Activated CD8-positive, alpha-beta memory T cell treated with anti-CD3 and anti-CD28 coated beads, Interleukin-2, amount 50 U/mL, for 4 hours (primary cell): ENCODE measurements around the gene ADGRV1.
"Not testable (repeated sequence)": the region's sequence is repeated elsewhere in the genome, so short reads cannot be mapped to it uniquely, and the experiment has no call there.

ENCODE experiments used
- DNase-seq: peaks from one replicate; pipeline ENCODE4 v3.0.0-alpha.2; 2020

The ADGRV1 gene

GRCh38 chr5:90595766-90596165 lies 37.2 kb downstream of the ADGRV1 start:
- DNase-seq: not testable (repeated sequence)

GRCh38 chr5:90598293-90598692 lies 39.7 kb downstream of the ADGRV1 start:
- no peak for DNase-seq

GRCh38 chr5:90600307-90600706 lies 41.7 kb downstream of the ADGRV1 start:
- not testable (repeated sequence) for DNase-seq

DNA sequence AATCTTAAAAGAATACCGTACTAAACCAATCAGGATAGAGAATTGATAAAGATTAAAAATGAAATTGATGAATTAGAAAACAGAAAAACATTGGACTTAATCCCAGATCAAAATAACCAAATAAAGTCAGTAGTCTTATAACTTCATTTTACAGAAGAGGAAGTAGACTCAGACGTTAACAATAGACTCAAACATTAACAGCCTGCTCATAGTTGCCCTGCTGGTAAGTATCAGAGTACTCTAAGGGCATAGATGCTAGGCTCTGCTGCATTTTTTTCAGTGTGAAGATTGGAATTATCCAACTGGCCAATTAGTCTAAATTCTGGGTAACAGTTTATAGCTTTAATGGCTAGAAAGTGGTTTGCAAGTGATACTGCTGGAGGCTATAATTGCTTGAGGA lies 42.9 kb downstream of the ADGRV1 start:
- no peak for DNase-seq

DNA sequence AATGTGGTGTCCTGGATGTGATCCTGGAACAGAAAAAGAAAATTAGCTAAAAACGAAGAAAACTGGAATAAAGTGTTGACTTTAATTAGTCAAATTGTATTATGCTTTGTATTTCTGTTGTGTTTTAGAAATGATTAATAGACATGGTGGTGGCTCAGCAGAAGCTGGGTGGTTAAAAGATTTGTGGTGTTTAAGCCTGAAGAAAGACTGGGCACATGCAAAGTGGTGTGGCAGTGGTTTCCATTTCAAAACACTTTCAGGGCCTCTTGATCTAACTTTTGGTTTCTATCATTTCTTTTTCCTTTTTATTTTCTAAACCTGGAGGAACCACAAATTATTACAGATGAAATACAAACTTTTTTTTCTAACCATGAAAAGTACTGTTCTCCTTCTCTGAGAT lies 44.1 kb downstream of the ADGRV1 start:
- DNase-seq: no peak

DNA sequence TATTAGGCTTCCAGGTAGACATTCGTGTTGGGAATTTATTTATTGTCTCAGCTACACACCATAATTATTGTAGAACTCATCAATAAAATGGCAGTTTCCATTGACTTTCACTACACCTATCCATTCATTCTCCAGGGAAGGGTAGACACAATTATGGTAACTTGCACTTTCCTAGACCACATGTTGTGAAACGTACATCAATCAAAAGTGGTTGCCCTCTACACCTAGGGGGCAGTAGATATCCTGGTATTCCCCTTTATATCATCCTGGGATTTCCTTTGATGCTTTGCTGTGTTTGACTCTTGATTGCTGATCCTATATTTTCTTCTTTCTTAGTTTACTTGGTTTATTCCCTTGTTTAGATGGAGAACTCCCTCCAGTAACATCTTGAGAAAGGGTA lies 47.9 kb downstream of the ADGRV1 start:
- DNase-seq: no peak

DNA sequence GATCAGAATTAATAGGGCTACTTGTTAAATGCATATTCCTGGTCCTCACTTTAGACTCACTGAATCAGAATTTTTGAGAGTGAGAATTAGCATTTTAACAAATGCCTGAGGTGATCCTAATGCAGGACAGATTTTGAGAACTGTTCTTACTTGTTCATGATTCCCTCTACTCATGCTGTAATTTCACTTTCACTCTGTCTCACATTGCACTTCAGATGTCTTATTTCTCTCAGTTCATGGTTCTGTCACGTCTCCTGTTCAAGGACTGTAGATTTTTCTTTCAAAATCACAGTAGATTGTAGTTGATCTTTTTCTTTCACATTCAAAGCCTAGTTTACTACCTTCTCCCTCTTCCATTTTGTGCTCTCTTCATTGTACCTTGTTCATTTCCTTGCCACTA lies 54.3 kb downstream of the ADGRV1 start:
- DNase-seq: no peak

- no peak for DNase-seq
Measured at GRCh38 chr5:90613459-90613858, 54.9 kb downstream of the ADGRV1 start.

DNA sequence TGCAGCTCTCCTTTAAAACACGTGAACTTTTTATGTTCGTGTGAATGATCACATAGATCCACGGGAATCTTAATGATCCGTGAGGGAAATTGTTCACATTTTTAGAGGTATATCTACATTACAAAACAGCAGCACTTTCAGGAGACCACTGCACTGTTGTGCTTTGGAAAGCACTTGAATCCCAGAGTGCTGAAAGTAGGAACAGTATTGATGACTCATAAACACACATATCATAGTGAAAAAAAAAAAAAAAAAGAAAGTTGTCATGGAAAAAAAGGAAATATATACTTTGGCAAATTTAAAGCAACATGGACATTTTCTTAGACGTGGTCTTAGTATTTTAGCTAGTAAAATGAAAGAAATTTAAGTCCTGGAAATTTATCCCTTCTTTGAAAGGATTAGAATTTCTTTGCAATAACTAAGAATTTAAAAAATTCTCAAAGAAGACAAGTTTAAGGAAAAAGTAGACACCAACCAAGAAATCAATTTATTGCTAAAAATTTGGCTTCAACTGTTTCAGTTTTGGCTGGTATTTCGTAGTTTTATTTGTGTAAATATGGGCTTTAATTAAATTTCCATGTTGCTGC lies 55.4 kb downstream of the ADGRV1 start:
- no peak for DNase-seq

DNA sequence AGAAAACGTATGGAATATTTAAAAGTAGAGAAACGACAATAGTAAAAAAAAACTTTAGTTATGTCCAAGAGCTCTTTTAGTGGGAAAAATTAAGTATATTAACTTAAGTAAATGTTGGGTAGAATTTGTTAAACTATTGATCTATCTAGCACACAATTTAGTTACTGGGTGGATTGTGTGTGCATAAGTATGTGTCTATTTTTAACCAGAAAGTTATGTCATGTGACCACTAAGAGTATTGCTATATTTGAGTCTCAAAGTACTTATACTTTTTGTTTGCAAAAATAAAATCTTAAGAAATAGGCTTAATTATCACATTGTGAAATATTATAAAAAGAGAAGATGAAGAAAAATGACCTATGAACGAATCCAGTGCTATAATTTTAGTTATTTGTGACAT lies 56.8 kb downstream of the ADGRV1 start:
- DNase-seq: no peak

- no peak for DNase-seq
Measured at GRCh38 chr5:90618071-90618470, 59.5 kb downstream of the ADGRV1 start.

DNA sequence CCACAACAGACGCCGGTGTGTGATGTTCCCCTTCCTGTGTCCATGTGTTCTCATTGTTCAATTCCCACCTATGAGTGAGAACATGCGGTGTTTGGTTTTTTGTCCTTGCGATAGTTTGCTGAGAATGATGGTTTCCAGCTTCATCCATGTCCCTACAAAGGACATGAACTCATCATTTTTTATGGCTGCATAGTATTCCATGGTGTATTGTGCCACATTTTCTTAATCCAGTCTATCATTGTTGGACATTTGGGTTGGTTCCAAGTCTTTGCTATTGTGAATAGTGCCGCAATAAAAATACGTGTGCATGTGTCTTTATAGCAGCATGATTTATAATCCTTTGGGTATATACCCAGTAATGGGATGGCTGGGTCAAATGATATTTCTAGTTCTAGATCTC lies 61.2 kb downstream of the ADGRV1 start:
- DNase-seq: not testable (repeated sequence)

- no peak for DNase-seq
Measured at GRCh38 chr5:90621848-90622247, 63.3 kb downstream of the ADGRV1 start.

DNA sequence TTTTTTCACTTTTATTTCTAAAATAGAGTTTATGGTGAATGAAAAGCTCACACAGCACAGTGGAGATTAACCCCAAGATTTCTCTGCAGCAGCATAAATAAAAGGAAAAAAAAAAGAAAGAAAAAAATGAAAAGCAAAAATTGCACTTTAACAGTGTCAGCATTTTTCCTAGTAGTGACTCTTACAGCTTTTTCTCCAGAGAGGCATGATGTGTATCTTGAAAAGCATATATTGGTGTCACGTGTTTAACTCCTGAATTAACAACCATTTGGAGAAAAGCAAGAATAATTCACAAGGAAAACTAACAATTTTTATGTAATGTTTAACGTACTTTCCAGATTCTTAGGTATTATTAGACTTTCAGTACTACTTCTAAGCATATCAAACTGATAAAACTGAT lies 67.9 kb downstream of the ADGRV1 start:
- no peak for DNase-seq

- DNase-seq: no peak
Measured at GRCh38 chr5:90628492-90628891, 69.9 kb downstream of the ADGRV1 start.

DNA sequence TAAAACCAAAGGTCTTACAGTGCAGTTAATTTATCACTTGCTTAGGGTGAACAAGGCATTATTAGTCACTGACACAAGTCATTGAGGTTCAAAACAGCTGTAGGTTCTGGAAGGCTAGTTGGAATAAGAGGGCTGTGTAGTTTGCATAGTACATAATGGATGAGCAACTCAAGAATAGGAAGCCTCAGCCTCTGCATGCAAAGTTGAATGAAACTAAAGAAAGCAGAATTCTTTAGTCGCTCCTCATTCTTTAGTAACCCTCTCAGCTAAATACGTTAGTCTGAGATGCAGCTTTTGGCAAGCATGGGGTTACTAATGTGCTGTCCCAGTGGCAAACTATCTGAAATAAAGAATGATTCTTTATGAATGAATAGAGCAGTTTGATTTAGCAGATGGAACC lies 74.2 kb downstream of the ADGRV1 start:
- DNase-seq: no peak

- DNase-seq: no peak
Measured at GRCh38 chr5:90636948-90637347, 78.4 kb downstream of the ADGRV1 start.

DNA sequence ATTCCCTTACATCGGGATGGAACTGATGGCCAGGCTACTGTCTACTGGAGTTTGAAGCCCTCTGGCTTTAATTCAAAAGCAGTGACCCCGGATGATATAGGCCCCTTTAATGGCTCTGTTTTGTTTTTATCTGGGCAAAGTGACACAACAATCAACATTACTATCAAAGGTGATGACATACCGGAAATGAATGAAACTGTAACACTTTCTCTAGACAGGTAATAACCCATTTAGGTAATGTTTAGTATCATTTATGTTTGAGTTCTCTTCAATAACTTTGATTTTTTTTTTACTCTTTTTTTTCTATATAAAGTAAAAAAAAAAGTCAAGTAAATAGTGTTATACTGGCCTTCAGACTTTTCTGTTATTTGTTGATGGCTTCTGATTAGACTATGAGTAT lies 79.1 kb downstream of the ADGRV1 start:
- no peak for DNase-seq

DNA sequence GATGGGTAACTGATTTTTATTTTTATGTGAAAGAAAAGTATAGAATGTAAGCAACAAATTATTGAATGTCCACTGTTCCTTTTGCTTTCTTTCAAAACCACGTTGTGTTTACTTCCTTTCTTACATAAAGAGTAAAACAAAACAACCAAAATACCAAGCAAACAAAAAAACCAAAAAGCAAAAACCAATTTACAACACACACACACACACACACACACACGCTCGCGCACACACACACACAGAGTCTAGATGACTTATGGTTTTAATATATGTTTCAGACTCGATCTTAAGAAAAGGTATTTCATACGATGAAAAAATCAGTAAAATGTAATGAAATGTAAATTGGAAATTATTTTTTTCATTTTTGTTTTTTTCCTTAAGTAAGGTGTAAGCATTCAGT lies 80.3 kb downstream of the ADGRV1 start:
- no peak for DNase-seq

DNA sequence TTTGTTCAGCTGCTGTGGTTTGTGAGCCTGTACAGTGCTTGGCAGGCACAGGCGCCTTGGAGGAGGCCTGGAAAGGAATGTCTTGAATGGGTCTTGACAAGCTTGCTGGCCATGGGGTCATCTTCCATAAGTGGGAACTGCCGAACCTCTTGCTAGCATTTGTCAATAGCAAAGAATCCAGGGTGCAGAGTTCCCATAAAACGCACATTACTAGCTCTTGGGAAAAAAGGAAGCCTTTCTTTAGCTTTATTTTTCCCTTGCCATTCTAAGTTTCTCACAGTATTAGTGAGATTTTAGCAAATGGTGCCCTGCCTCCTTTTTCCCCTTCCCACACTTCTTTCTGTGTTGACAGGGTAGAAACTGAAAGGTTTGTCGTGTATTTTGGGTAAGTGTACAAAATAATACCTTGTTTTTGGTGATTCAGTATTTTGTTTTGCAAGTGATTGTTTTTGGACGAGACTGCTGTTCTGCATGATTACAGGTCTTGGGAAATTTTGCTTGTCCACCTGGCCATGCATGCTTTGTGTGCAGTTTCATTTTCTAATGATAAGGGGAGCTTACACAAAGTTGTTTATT lies 82.0 kb downstream of the ADGRV1 start:
- DNase-seq: no peak

- DNase-seq: no peak
Measured at GRCh38 chr5:90641528-90641927, 82.9 kb downstream of the ADGRV1 start.

DNA sequence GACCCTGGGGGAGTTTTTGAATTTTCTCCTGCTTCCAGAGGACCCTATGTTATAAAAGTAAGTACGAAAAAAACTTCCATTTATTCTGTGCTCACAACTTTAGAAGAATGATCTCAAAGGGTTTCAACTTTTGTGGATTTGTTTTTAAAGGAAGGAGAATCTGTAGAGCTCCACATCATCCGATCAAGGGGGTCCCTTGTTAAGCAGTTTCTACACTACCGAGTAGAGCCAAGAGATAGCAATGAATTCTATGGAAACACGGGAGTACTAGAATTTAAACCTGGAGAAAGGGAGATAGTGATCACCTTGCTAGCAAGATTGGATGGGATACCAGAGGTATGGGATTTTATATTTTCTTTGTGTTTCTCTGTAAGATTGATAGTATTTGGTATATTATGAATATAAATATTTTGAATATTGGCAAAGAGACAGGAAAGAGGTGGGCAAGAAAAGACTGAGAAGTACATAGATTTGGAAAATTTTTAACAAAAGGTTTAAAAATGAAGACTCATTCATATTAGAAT lies 84.2 kb downstream of the ADGRV1 start:
- DNase-seq: no peak

DNA sequence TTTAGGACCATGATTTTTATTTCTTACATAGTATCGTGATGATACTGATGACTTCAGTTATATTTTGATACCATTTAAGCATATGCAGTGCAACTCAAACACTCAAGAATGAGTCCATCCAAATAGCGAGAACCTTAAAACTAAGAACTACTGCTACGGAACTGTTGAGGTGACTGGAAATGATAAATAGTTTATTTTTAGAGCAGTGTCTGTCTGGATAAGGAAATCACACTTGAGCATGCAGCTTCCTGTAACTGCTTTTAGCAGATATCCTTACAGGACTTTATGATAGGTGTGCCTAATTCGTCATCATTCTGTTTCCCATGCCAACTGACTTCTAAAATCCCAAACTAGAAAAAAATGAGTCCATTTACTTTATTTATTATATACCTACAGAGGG lies 85.5 kb downstream of the ADGRV1 start:
- DNase-seq: no peak

DNA sequence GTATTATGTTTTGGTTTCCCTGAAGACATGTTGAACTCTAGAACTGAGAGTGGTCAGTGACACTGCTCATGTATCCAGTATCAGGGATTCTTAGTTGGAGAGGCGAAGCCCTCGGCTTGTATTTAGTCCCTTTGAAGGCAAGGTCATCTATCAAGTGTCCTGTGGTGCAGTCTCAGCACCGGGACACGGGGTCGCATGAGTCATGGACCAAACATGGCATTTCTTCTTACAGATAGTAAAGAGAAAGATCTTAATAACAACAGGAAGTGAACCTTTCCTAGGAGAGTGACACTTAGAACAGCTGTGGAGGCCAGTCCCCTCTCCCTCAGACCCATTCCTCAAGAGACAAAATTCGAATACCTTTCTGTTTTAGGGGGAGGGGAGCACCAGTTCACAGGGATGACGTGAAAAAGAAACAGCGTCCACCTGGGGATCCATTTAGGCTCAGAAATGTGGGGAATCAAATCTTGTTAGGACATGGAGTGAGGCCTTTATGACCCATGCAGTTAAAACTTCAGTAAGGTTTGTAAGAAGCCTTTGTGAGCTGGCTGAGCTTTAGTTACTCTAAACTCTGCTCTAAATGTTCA lies 86.5 kb downstream of the ADGRV1 start:
- DNase-seq: no peak

- DNase-seq: no peak
Measured at GRCh38 chr5:90650767-90651166, 92.2 kb downstream of the ADGRV1 start.
